HepG2 (cell line): Measurements from ENCODE around the gene GPRC5D. TPM values are rescaled to one million over a fixed set of nuclear protein-coding genes. Genes with fewer than 3 reads are reported as not detected.

Experiments used
- ATAC-seq: fragments of 200-7000 bp; cut with Tn5 transposase; 3 replicates; pipeline ENCODE4 v1.9.1; 2020; ENCODE audit warnings: mild to moderate bottlenecking, moderate library complexity
- BruUV-seq: library from RNA; stranded (reverse); fragments of 400-500 nt; replicated peaks from 2 replicates; lab custom pipeline; 2021; lab: Mats Ljungman, UMichigan
- CTCF ChIA-PET: fragments of 300-600 bp; formaldehyde crosslinking; extraction: SDS; loops from one replicate; lab custom pipeline; 2021; ENCODE audit warnings: low total read pairs, inconsistent platforms, low intra/inter-chr PET ratio; lab: Yijun Ruan, JAX
- POLR2A ChIA-PET: fragments of 350-600 bp; sonication (Branson Sonifier 250); formaldehyde crosslinking; loops from one replicate; lab custom pipeline; 2020; ENCODE audit warnings: antibody characterized with exemption, inconsistent platforms; lab: Yijun Ruan, JAX
- DNase-seq: peaks from one replicate; pipeline ENCODE4 v3.0.0-alpha.2; 2015; ENCODE audit warnings: low spot score
- FAIRE-seq: peaks from 3 replicates; lab custom pipeline; 2011; peaks lifted over from hg19 to GRCh38; lab: Jason Lieb, UNC
- H2AFZ ChIP-seq: one replicate; pipeline ENCODE4 v1.6.1; 2011; ENCODE audit warnings: low read length, inconsistent platforms
- H3K27ac ChIP-seq: fragments of 300-600 bp; 3 replicates; pipeline ENCODE4 v1.8.0; 2011; ENCODE audit warnings: mixed run types, mild to moderate bottlenecking, mixed read lengths, low read length, inconsistent platforms; ENCODE audit not compliant: insufficient read depth; ENCODE audit errors: extremely low read length
- H3K27me3 ChIP-seq, 2 experiments: fragments of 200-600 bp in 1 of 2; 2 replicates in 1 of 2; 3 replicates in 1 of 2; pipeline versions ENCODE4 v1.6.0 to v1.8.0; 2011; ENCODE audit warnings: low read length in 2 of 2, mild to moderate bottlenecking in 2 of 2, moderate library complexity in 2 of 2, inconsistent platforms in 1 of 2; ENCODE audit not compliant: insufficient read depth in 2 of 2, control insufficient read depth in 1 of 2
- H3K36me3 ChIP-seq, 2 experiments: fragments of 200-600 bp in 1 of 2; replicated peaks in 1 of 2; 2 replicates in 1 of 2; 3 replicates in 1 of 2; pipeline versions ENCODE4 v1.5.1 to v1.8.0; 2011; ENCODE audit warnings: low read length in 2 of 2, inconsistent platforms in 1 of 2; ENCODE audit not compliant: insufficient read depth in 2 of 2, control insufficient read depth in 1 of 2
- H3K4me1 ChIP-seq: 2 replicates; pipeline ENCODE4 v1.5.1; 2012; ENCODE audit warnings: low read length, inconsistent platforms; ENCODE audit not compliant: insufficient read depth
- H3K4me2 ChIP-seq: 2 replicates; pipeline ENCODE4 v1.6.0; 2011; ENCODE audit warnings: low read depth, low read length, inconsistent platforms
- H3K4me3 ChIP-seq, 3 experiments: fragments of 200-600 bp in 1 of 3; sonication (generic), shearing (Covaris generic) in 1 of 3; replicated peaks in 1 of 3; 2 replicates each; pipeline ENCODE4 v1.5.1; 2011 to 2016; ENCODE audit warnings: low read length in 3 of 3, inconsistent platforms in 2 of 3, low read depth in 2 of 3, mild to moderate bottlenecking in 2 of 3, control low read depth in 1 of 3, mixed read lengths in 1 of 3; ENCODE audit not compliant: insufficient read depth in 1 of 3
- H3K79me2 ChIP-seq: one replicate; pipeline ENCODE4 v1.6.1; 2011; ENCODE audit warnings: low read length, inconsistent platforms; ENCODE audit not compliant: insufficient read depth
- H3K9ac ChIP-seq: 2 replicates; pipeline ENCODE4 v1.6.0; 2011; ENCODE audit warnings: mild to moderate bottlenecking, low read depth, low read length, inconsistent platforms; ENCODE audit not compliant: insufficient read depth
- H3K9me3 ChIP-seq: 2 replicates; pipeline ENCODE4 v1.5.1; 2012; ENCODE audit warnings: mild to moderate bottlenecking, low read length
- H4K20me1 ChIP-seq: 2 replicates; pipeline ENCODE4 v1.6.0; 2011; ENCODE audit warnings: inconsistent platforms, mild to moderate bottlenecking, low read length, moderate library complexity; ENCODE audit not compliant: insufficient read depth
- GZF1 ChIP-seq: sonication (generic); formaldehyde crosslinking; IDR thresholded peaks from 2 replicates; pipeline ENCODE4 v1.5.1; 2020; ENCODE audit warnings: mild to moderate bottlenecking, missing genetic modification reagents
- HCFC1 ChIP-seq: fragments of 150-350 bp; IDR thresholded peaks from 2 replicates; pipeline ENCODE4 v1.6.1; 2014; ENCODE audit warnings: low read depth, low read length
- NFRKB ChIP-seq: fragments of 450-650 bp; IDR thresholded peaks from 2 replicates; pipeline ENCODE4 v1.6.1; 2017
- SRY ChIP-seq: sonication (generic); formaldehyde crosslinking; IDR thresholded peaks from 2 replicates; pipeline ENCODE4 v1.8.0; 2022; ENCODE audit warnings: mild to moderate bottlenecking, missing genetic modification reagents
- TAF1 ChIP-seq: sonication (generic); formaldehyde crosslinking; IDR thresholded peaks from 2 replicates; pipeline ENCODE4 v1.4.0; 2020; ENCODE audit warnings: missing genetic modification reagents
- TEAD2 ChIP-seq: sonication (generic); formaldehyde crosslinking; IDR thresholded peaks from 2 replicates; pipeline ENCODE4 v1.9.0; 2021; ENCODE audit warnings: missing genetic modification reagents
- ZBTB8A ChIP-seq: sonication (generic); formaldehyde crosslinking; IDR thresholded peaks from 2 replicates; pipeline ENCODE4 v1.4.0; 2020; ENCODE audit warnings: mild to moderate bottlenecking, low read depth, missing genetic modification reagents, borderline replicate concordance
- ZNF180 ChIP-seq: sonication (generic); formaldehyde crosslinking; IDR thresholded peaks from 2 replicates; pipeline ENCODE4 v1.4.0; 2020; ENCODE audit warnings: low read depth, missing genetic modification reagents, borderline replicate concordance
- ZNF292 ChIP-seq: sonication (generic); formaldehyde crosslinking; IDR thresholded peaks from 2 replicates; pipeline ENCODE4 v1.8.1; 2022; ENCODE audit warnings: mild to moderate bottlenecking, low read depth, missing genetic modification reagents, borderline replicate concordance
- ZNF335 ChIP-seq: sonication (generic); formaldehyde crosslinking; IDR thresholded peaks from 2 replicates; pipeline ENCODE4 v1.4.0; 2020; ENCODE audit warnings: missing genetic modification reagents
- ZNF337 ChIP-seq: sonication (generic); formaldehyde crosslinking; IDR thresholded peaks from 2 replicates; pipeline ENCODE4 v1.5.1; 2020; ENCODE audit warnings: missing genetic modification reagents, low read depth, mild to moderate bottlenecking, borderline replicate concordance
- ZNF530 ChIP-seq: sonication (generic); formaldehyde crosslinking; IDR thresholded peaks from 2 replicates; pipeline ENCODE4 v1.5.0; 2020; ENCODE audit warnings: low read depth, mild to moderate bottlenecking, missing genetic modification reagents
- ZNF746 ChIP-seq: sonication (generic); formaldehyde crosslinking; IDR thresholded peaks from 2 replicates; pipeline ENCODE4 v1.8.0; 2022; ENCODE audit warnings: mild to moderate bottlenecking, missing genetic modification reagents
- ZNF788 ChIP-seq: sonication (generic); formaldehyde crosslinking; IDR thresholded peaks from 2 replicates; pipeline ENCODE4 v1.5.0; 2020; ENCODE audit warnings: mild to moderate bottlenecking, missing genetic modification reagents, borderline replicate concordance
- WGBS: methylation state at CpG from one replicate; pipeline ENCODE4 v1.1.6; 2017; ENCODE audit warnings: low lambda C conversion rate; 5-methylcytosine and 5-hydroxymethylcytosine counted together
- in situ Hi-C: cut with HindIII; loops from 2 replicates; pipeline ENCODE4 v1.10.0; 2017; ENCODE audit warnings: low pct_unique_long_range_greater_than_20kb; ENCODE audit not compliant: extremely low pct_ligation_motif_present
- intact Hi-C: fragments of 100-400 bp; cut with micrococcal nuclease; formaldehyde crosslinking; loops from one replicate; pipeline ENCODE4 v1.10.0; 2022; ENCODE audit not compliant: unreplicated experiment
- polyA plus RNA-seq, 8 experiments: library from polyadenylated mRNA; depleted of rRNA in 3 of 8; stranded (reverse) in 7 of 8; unstranded in 1 of 8; fragments of >200 nt; fragmentation: Illumina TruSeq in 4 of 8; extraction: Trizol in 4 of 8; gene quantifications; 2 replicates each; pipeline versions ENCODE4 v1.2.1 to v1.2.3, GENCODE V29; 2011 to 2016; ENCODE audit warnings: low read depth in 4 of 8, missing spikeins in 1 of 8, mixed read lengths in 1 of 8; ENCODE audit not compliant: insufficient read depth in 1 of 8
- total RNA-seq, 5 experiments: library from RNA; depleted of rRNA; stranded (reverse); fragments of >200 nt; fragmentation: Illumina TruSeq; extraction: Trizol; gene quantifications; 2 replicates each; pipeline ENCODE4 v1.2.3, GENCODE V29; 2016; ENCODE audit warnings: low read depth in 1 of 5
- TF ChIP-seq, protein P1 (sequence below): sonication (generic); formaldehyde crosslinking; IDR thresholded peaks from 2 replicates; pipeline ENCODE4 v1.4.0; 2020; ENCODE audit warnings: mild to moderate bottlenecking, missing genetic modification reagents

GPRC5D gene
- total and polyA plus RNA-seq, 2 of the 13 experiments (the other 11 are each of a cell fraction or from before 2014, with no cell fraction given), result not detected

- WGBS, result 100% methylated on average over 1 of the region's 1 CpG
- intact Hi-C loops (no loop called here), in situ Hi-C loops (no loop called here)
- Histone ChIP-seq H3K79me2 (no peaks in the 10 kb centered on the region), H3K4me2 (no peak overlapping the region), H4K20me1 (no peaks in the 10 kb centered on the region), H3K9ac (no peak overlapping the region), H3K4me1 (peaks cover 42% of the 10 kb centered on the region), H3K4me3 (no peak overlapping the region), H2AFZ (no peak overlapping the region), H3K36me3 (peaks cover 0 to 4% of the 10 kb centered on the region in 2 experiments; a peak in 2 of 5 replicates), H3K27me3 (no peaks in the 10 kb centered on the region)
- POLR2A ChIA-PET, result no interaction called here
- CTCF ChIA-PET, result no interaction called here
- DNase-seq (no peak), FAIRE-seq (no peak)
- TF ChIP-seq ZNF788 (CRISPR knock-in tag) (no peak), ZBTB8A (no peak), ZNF746 (CRISPR knock-in tag) (no peak), ZNF292 (CRISPR knock-in tag) (no peak), HCFC1 (no peak), TAF1 (no peak), GZF1 (CRISPR knock-in tag) (no peak), NFRKB (no peak), ZNF180 (no peak), ZNF335 (CRISPR knock-in tag) (no peak), SRY (CRISPR knock-in tag) (no peak), ZNF337 (CRISPR knock-in tag) (no peak), TEAD2 (CRISPR knock-in tag) (no peak), ZNF530 (CRISPR knock-in tag) (no peak)
- TF ChIP-seq, protein P1, sequence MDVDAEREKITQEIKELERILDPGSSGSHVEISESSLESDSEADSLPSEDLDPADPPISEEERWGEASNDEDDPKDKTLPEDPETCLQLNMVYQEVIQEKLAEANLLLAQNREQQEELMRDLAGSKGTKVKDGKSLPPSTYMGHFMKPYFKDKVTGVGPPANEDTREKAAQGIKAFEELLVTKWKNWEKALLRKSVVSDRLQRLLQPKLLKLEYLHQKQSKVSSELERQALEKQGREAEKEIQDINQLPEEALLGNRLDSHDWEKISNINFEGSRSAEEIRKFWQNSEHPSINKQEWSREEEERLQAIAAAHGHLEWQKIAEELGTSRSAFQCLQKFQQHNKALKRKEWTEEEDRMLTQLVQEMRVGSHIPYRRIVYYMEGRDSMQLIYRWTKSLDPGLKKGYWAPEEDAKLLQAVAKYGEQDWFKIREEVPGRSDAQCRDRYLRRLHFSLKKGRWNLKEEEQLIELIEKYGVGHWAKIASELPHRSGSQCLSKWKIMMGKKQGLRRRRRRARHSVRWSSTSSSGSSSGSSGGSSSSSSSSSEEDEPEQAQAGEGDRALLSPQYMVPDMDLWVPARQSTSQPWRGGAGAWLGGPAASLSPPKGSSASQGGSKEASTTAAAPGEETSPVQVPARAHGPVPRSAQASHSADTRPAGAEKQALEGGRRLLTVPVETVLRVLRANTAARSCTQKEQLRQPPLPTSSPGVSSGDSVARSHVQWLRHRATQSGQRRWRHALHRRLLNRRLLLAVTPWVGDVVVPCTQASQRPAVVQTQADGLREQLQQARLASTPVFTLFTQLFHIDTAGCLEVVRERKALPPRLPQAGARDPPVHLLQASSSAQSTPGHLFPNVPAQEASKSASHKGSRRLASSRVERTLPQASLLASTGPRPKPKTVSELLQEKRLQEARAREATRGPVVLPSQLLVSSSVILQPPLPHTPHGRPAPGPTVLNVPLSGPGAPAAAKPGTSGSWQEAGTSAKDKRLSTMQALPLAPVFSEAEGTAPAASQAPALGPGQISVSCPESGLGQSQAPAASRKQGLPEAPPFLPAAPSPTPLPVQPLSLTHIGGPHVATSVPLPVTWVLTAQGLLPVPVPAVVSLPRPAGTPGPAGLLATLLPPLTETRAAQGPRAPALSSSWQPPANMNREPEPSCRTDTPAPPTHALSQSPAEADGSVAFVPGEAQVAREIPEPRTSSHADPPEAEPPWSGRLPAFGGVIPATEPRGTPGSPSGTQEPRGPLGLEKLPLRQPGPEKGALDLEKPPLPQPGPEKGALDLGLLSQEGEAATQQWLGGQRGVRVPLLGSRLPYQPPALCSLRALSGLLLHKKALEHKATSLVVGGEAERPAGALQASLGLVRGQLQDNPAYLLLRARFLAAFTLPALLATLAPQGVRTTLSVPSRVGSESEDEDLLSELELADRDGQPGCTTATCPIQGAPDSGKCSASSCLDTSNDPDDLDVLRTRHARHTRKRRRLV, result no peak
- TF ChIP-seq, all 625 proteins: peak for 0
- Histone ChIP-seq H3K27ac (no peak overlapping the region), H3K9me3 (no peaks in the 10 kb centered on the region)
- ATAC-seq, result no peak
- no TSS peak for BruUV-seq
These were observed 466 bp downstream of the GPRC5D start for GRCh38 chr12:12951504-12951903.
